ENCODE data around the gene AGAP1.
A peak's percentile ranks its signal among the peaks of the same experiment; 100 is the strongest.

The AGAP1 gene

DNA sequence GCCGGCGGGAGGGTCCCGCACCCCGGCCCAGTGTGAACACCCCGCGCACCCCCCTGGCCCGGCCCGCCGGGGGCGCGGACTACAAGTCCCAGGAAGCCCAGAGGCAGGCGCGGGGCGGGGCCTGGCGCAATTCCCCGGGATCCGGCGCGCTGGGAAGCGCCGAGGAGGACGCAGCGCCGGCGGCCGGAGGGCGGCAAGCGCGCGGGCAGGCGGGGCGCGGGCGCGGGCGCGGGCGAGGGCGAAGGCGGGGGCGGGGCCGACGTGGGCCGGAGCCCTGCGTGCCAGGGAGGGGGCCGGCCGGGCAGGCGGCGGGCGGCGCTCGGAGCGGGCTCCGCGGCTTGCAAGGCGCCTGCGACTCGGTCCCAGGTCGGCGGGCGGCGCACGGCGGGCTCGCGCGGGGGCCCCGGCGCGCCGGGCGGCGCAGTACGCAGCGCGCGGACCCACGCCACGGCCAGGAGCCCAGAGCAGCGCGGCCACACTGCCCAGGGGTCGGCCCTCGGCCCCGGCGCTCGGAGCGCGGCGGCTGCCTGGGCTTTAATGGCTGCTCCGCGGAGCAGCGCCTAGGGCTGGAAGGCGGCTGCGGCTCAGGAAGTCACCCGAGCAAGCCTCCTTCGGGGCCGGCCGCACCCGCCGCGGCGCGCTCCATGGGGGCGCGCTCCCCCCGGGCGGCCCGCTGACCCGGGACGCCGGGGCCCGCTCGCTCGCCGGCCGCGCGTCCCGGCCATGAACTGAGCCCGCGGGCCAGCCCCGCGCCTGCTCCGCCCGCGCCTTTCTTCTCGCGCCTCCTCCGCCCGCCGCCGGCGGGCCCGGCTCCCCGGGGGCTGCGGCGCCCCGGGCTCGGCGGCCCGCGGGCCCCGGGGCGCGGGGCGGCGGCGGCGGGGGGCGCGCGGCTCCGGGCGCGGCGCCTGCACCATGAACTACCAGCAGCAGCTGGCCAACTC lies at the start of gene AGAP1:
AGAP1 (plus strand) TSS at position 269 of the 941 bp plus-strand sequence.
- peak; percentile 75 for DNase-seq

DNA sequence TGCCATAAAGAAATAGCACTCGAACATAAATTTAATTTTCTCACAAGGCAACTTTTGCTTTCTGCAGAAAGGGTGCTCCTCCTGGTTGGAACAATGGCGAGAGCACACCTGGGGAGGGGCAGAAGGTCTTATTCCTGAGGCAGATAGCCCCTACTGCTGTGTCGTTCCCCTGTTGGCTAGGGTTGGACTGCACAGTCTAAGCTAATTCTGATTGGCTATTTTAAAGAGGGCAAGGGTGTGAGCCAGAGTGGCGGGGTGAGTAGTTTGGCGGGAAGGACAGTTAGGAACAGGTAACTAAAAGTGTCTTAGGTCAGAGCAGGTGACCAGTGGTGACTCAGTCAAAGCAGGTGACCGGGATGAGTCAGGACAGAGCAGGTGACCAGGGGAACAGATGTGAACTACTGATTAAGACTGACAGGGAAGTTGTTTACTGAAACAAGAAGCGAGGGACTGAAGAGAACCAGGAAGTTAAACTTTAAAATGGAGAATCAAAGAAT lies 49.7 kb upstream of the AGAP1 start:
- no peak for DNase-seq

DNA sequence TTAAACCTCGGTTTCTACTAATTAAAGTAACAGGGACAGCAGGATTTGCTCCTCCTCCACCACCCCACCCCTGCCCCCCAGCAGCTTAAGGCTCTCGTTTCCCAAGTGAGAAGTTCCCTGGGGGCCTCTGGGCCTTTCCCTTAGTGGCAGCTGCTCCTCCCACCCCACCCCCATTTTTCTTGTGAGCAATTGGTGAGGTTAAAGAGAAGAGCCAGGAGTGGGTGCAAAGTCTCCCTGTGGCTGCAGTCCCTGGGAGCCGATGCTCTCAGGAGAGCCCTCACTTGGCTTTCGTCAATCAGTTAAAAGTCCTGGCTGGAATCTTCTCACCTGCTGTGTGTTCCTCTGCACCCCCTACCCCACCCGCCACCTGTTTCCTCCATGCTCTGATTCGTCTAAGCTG lies 48.7 kb upstream of the AGAP1 start:
- no peak for DNase-seq

GRCh38 chr2:235446082-235446481 lies 47.8 kb upstream of the AGAP1 start:
- no peak for DNase-seq

GRCh38 chr2:235447210-235447609 lies 46.6 kb upstream of the AGAP1 start:
- DNase-seq: no peak

GRCh38 chr2:235449568-235449967 lies 44.3 kb upstream of the AGAP1 start:
- no peak for DNase-seq

GRCh38 chr2:235453605-235454151 lies 40.2 kb upstream of the AGAP1 start:
- DNase-seq: no peak

DNA sequence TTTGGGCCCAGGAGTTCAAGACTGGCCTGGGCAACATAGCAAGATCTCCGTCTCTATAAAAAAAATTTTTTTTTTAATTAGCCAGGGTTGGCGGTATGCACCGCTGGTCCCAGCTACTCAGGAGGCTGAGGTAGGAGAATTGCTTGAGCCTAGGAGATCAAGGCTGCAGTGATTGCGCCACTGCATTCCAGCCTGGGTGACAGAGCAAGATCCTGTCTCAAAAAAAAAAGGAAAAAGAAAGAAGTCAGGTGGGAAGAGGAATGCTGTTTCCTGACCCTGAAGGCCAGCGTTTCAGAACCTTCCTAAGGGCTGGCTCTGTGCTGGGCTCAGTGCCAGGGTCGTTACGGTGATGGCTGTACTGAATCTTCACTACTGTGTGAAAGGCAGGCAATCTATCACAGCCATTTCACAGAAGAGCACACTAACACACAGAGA lies 35.0 kb upstream of the AGAP1 start:
- peak; percentile 29 for DNase-seq

DNA sequence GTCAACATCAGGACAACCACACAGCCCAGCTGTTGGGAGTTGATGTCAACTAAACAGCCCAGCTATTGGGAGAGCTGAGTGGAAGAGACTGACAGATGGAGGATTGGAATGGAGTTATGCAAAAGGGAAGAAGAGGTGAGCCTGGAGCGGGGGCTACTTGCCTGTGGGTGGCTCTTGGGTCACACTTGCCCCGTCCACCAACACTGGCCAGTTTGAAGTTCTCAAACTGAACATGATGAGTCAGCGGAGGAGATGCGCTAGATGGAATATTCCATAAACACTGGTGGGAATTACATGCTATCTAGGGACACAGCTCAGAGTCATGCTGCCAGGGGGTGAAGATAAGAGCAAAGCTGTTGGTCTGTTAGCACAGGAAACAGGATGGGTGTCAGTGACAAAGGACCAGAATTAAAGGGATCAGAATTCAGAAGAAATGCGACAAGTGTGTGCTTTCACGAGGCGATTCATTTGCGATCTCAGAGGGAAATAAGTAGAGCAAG lies 33.2 kb upstream of the AGAP1 start:
- peak; percentile 91 for DNase-seq

GRCh38 chr2:235461763-235462414 lies 32.0 kb upstream of the AGAP1 start:
- no peak for DNase-seq

DNA sequence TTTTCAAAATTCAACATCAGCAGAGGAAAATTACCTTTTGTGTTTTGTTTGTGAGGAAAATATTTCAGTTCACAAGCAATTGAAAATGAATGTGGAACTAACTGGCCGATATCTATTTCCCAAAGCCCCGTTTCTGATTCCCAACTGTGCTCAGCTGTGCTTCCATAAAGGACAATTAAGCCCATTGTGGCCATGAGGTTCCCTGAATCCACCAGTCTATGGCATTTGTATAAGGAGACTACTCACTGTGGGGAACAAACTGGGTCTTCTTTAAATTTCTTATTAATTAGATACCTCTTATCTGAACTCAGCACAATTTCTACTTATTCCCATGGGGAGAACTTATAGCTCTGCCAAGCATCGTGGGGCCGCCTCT lies 31.4 kb upstream of the AGAP1 start:
- no peak for DNase-seq

- peak; percentile 73 for DNase-seq
Observed at GRCh38 chr2:235463893-235464292, 29.9 kb upstream of the AGAP1 start.

DNA sequence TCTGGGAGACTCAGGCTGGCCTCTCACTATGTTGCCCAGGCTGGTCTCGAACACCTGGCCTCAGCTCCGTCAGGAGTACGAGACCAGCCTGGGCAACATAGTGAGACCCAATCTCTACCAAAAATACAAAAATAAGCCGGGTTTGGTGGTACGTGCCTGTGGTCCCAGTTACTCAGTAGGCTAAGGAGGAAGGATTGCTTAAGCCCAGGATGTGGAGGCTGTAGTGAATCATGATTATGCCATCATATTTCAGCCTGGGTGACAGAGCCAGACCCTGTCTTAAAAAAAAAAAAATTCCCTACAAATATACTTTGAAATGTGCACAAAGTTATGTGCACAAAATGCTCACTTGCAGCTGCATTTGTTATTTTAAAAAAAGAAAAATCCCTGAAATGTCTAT lies 26.3 kb upstream of the AGAP1 start:
- DNase-seq: no peak

DNA sequence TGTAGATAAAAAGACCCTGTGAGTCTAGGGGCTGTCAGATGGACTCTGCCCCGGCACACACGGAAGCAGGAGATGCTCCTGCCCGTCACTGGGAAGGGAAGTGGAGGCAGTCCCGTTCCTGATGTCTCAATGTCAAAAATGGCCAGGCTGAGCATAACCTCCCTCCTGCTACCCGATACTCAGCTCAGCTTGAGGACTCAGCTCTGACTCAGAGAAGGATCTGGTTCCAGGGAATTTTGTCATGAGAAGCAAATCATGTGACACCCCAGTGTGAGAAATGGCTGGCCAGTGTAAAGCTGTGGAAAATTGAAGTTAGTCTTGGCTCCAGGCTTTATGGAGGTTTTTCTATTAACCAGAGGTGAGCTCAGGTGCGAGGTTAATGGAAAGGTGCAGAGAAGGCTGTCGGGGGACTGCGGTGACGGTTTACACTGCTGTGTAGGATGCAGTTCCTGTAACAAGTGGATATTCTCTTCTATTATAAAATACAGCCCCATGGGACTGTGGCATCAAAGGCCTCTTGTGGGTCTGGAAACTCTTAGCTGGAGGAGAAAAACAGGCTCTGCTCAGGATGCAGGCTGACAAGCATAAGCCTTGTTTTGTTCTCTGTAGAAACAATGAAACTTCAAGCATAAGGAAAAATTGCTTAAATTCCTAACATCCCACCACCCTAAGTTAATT lies 24.7 kb upstream of the AGAP1 start:
- no peak for DNase-seq

DNA sequence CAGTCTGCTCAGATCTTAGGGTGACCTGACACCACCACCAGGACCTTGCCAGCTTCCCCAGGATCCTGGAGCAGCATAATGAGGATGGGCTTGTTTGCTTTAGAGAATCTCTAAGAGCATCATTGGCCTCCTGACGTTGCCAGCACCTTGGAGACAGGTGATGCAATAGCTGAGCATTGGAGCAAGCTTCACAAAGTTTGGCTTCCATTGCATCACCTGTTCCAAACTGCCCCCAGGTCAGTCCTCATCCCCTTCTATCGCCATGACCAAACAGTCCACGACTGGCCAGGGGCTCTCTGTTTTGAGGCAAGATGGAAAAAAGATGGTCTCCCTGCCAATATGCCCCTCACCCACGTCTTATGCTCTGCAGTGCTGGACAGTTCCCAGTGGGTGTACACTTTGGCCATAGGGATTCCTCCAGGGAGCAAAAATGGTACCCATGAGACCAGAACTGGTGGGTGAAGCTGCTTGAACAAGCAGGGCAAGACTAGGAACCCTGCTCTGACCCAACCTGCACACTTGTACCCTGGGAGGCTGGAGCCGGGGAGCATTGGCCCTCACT lies 22.6 kb upstream of the AGAP1 start:
- DNase-seq: no peak

DNA sequence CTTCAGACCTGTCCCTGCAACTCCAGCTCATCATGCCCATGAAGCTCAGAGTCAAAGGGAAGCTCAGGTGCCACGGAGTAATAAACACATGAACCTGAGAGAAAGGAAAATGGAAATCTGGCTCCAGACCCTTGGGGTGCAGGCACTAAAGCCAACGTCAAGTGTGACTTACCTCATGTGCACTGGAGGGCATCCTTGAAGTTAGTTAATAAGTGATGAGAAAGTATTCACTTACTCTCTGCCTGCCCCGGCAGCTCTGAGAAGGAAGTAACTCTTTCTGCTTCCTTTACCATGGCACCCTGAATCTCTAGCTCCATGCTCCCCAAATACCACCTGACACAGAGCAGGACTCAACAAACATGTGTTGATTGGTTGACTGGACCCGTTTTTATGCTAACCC lies 21.4 kb upstream of the AGAP1 start:
- no peak for DNase-seq

- DNase-seq: no peak
Observed at GRCh38 chr2:235478609-235479008, 15.2 kb upstream of the AGAP1 start.

DNA sequence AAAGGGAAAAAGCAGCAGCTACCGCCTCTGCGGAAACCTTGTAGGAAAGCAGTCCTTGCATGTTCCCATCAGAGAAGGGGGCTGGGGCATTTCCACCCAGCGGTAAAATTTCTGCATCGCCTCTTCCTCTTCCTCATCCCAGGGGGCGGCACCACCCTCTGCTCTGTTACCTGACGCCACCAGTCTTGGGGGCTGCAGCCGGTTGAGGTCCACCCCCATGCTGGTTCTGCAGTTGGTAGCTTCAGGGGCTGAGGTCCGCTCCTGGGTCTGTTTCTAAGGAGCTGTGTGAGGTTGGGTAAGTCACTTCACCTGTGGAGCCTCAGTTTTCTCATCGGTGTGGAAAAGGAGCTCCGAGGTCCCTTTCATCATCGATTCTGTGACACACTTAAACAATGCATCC lies 14.2 kb upstream of the AGAP1 start:
- DNase-seq: no peak

DNA sequence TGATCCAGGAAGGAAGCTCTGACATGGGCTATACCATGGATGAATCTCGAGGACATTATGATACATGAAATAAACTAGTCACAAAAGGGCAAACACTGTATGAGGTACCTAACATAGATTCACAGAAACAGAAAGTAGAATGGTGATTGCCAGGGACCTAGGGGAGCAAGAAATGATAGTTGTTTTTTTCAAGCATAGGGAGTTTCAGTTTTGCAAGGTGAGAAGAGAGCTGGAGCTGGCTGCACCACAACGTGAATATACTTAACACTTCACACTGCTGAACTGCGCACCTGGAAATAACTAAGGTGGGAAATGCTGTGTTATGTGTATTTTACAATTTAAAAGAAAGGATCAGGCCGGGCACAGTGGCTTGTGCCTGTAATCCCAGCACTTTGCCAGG lies 13.2 kb upstream of the AGAP1 start:
- no peak for DNase-seq

GRCh38 chr2:235483313-235483712 lies 10.5 kb upstream of the AGAP1 start:
- no peak for DNase-seq

DNA sequence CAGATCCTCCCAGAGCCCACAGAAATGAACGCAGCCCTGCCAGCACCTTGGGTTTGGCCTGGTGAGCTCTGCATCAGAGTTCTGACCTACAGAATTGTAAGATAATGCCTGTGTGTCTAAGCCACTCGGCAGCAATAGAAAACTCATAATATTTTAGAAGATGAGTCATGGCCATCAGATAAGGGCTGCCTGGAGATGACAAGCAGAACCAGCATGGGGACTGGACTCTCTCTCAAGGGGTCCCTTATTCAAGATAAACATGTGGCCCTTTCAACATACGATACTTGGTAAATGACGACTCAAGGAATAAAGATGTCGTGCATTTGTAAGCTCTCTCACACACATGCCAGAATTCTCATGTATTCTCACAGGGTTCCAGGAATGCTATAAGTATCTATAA lies 8.5 kb upstream of the AGAP1 start:
- DNase-seq: peak; percentile 27

DNA sequence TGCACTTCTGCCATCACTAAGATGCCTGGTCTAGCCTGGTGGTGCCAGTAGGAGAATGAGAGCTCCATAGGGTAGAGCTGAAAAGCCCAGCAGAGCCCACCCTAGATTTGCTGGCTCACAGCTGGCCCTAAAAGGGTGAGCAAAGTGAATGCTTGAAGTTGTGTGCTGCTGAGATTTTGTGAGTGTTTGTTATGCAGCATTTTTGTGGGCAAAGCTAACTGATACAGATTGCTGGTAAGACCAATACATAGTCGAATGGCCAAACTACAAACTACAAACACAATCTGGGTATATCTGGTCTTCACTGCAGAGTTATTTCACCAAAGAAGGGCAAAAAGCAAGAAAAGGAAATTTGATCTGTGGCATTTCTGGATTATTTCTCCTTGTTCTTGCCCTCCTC lies 7.1 kb upstream of the AGAP1 start:
- DNase-seq: no peak

DNA sequence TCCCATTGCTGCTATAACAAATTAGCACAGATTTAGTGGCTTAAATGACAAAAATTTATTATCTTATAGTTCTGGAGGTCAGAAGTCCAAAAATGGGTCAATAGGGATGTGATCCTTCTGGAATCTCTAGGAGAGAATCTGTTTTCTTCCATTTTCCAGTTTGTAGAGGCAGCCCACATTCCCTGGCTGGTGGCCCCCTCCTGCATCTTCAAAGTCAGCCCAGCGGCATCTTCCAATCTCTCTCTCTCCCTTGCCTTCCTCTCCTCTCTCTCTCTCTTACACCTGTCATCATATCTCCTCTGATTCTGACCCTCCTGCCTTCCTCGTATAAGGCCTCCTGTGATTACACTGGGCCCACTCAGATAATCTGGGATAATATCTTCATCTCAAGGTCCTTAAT lies 3.9 kb upstream of the AGAP1 start:
- DNase-seq: no peak
